SIG-M5 (cell line): ENCODE data around the gene KRT72.

Source experiments
- DNase-seq: peaks from one replicate; lab custom pipeline; 2025; lab: John Stamatoyannopoulos, UW

The KRT72 gene

DNA sequence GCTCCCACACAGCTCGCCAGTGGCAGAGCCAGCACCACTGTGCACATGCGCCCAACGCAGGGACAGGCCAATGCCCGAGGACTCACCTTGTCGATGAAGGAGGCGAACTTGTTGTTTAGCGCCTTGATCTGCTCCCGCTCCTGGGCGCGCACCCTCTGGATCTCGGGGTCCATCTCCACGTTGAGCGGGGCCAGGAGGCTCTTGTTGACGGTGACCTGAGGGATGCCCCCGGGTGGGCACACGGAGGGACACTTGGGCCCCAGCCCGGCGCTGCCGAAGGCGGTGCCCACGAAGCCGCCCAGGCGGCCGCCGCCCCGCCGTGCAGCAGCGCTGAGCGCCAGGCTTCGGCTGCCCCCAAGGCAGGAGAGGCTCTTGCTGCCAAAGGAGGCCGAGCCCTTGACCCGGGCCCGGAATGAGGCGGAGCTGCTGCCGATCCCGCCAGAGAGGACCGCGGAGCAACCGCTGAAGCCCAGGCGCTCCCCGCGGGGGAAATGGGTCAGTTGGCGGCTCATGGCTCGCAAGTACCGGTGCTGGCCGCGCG lies at the start of gene KRT72:
KRT72 (minus strand) TSS at position 523 of the 541 bp plus-strand sequence; CDS start at position 512, 11 bp downstream.
- DNase-seq = no peak

DNA sequence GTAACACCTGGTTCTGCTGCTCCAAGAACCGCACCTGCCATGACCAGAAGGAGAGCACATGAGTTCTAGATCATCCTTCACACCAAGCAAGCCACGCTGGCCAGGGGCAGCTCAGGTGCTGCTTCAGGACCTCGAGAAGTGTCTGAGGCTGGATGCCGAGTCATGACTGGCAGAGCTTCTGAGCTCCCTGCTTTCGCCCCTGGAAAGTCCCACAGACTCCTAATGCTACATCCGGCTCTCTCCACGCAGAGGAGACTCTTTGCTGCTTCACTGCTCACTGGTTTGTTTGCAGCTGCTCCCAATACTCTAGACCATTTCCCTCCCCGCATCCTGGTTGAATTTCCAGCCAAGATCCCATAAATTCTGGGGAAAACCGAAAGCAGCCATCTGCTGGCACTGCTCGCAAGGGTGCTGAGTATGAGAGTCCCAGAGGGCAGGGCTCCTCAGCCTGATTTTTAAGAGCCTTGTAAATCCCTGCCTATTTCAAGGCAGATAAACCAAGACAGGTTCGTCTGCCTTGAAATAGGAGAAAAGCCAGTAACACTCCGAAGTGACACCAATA lies 49.3 kb upstream of the KRT72 start:
- DNase-seq = no peak

DNA sequence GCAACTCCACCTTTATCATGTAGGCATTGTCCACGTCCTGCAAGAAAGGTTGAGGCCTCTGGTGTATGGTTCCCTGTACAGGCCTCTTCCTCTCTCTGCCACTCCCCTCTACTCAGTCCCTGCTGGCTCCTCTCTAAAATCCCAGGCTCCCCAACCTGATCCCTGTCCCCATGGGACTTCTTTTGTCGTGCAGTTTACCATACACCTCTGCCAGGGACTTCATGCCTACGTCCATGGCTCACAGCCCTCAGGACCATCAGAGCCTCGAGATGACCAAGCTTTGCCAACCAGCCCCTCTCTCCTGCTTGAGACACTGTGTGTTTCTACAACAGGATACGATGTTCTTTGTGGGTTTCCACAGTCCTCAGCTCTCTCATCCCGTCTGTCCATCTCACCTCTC lies 47.8 kb upstream of the KRT72 start:
- no peak for DNase-seq

DNA sequence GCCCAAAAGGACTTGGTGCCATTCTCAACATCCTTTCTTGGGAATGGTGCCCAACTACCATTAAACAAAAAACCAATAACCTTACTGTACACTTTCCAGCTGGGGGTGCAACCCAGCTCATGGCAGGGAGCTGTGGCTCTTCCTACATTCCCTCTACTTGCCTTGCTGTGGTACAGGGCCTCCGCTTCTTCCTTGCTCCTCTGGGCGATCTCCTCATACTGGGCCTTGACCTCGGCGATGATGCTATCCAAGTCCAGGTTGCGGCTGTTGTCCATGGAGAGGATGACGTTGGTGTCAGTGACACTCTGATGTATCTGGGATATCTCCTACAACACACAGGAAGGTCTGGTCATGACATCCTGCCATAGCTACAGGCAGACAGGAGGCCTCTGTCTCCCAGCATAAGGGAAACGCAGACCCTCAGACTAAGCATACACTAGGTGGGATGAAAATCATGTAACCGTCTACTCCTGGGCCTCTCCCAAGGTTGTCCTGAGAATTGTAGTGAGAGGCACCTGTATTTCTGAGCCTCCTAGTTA lies 46.8 kb upstream of the KRT72 start:
- DNase-seq = no peak

DNA sequence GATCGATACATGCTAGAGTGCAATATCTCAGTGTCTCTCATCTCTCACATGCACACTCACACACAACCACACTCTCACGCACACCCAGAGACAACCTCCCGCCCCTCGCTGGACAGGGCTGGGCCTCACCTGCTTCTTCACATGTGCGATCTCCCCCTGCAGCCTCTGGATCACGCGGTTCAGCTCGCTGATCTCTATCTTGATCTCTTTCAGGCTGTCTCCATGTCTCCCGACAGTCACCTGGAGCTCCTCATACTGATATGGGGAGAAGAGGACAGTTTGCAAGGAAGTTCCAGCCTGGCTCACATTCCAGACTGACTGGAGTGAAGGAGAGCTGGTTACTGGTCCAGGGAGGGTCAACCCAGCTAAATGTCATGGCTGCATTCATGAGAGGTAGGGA lies 46.3 kb upstream of the KRT72 start:
- no peak for DNase-seq

DNA sequence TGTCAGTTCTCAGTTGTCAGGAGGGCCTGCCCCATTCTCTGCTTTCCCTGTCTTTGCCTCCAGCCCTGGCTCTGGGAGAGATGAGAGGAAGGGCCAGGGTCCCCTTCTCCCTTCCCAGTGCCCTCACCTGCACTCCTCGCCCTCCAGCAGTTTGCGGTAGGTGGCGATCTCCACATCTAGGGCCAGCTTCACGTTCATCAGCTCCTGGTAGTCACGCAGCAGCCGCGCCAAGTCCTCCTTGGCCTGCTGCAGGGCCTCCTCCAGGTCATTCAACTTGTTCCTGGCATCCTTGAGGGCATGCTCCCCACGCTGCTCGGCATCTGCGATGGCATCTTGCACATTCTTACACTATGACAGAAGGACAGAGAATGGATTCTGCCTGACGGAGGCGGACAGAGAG lies 45.4 kb upstream of the KRT72 start:
- DNase-seq = no peak

DNA sequence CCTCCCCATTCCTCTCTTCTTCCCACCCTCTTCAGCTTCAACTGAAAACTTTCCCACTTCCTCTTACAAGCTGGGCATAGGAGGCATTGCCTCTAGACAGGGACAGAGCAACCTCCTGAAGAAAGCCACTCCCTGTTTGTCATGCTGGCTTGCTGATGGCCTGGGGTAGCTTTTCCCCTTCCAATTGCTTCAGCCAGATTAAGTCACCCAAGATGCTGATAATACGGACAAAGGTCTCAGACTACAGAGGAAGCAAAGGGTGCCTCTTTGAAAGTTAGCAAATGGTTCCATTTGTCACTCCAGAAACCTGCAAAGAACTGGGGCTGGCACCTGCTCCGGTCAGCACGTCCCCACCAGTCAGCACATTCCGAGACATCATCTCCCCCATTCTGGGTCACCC lies 44.7 kb upstream of the KRT72 start:
- no peak for DNase-seq

DNA sequence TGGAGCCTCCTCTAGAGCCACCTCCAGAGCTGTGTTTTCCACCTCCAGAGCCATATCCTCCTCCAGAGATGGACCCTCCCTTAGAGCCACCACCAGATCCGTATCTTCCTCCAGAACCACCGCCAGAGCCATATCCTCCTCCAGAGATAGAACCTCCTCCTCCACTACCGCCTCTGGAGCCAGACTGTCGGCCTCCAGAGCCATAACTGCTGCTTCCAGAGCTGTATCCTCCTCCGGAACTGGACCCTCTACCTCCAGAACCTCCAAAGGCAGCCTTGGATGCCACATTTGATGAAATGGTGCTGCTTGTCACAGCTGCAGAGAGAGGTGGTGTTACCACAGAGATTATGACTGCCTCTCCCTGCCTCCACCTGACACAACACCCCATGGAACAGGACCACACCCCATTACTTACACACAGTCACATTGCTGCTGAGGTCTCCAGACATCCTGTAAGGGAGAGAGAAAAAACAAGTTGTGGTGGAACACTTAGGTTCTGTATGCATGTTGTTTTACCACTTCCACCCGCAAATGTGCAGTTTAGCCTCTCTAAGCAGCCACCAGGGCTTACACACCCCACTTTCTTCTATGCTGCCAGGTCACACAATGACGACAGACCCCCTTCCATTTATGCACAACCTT lies 44.0 kb upstream of the KRT72 start:
- DNase-seq = no peak

DNA sequence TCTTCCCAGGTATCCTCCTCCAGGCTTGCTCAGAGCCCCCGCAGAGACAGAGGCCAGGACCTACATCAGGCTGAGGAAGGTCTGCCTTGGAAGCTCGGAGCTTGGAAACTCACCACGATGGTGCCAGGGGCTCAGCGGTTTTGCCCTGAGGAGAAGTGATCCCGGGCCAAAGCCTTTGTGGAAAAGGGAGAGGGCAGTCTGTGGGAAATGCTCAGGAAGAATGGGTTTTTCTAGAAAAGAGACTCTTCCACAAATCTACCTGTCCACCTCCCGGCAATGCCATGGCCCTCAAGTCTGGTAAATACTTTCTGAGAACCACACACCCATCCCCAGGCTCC lies 42.8 kb upstream of the KRT72 start:
- no peak for DNase-seq

DNA sequence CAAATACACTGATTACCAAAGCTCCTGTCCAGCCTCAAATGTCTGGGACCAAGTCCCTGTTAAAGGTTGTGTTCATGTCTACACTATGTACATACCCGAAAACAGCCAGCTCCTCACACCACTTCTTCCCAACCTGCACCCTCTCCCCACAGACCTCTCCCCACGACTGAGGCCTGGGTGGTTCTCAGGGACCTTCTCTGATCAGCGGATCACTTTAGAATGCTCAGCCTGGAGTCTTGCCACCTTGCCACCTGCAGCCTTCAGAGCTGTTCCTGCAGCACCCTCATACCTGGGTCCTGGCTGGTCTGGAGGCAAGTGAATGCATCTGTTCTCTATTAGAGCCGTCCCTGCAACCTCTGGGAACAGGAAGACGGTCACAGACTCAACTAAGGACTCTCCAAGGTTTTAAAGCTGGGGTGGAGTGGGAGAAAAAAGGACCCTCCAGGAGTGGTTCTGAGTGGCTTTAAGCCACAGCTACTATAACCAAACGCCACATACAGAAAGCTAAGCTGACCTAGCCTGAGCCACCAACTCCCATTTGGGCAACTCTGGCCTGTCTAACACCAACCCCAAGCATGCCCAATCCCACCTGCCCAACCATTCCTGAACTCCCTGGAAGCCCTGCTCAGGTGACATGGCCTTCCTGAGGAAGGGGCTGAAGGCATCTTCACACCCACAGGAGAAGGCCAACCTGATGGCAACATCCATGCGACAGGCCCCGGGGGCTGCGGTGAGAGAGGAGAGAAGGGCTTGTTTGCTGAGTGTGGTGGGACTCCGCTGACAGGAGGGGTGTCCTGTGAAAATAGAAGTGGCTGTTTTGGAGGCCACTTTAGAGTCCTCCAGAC lies 42.2 kb upstream of the KRT72 start:
- DNase-seq = no peak

DNA sequence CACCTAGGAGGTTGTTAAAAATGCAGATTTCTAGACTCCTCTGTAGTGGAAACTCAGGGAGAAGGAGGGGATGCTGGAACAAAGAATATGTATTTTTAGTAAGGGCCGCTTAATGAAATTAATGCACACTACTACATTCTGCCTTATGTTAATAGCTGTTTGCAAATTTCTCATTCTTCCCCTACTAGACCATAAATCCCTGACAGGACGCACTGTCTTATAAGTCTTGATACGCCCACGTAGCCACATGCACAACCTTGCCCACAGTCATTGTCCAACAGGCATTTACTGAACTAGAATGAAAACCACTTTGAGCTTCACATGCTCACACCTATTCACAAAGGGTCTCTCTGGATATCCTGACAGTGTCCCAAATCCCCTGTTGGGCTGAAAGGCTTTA lies 40.2 kb upstream of the KRT72 start:
- no peak for DNase-seq

DNA sequence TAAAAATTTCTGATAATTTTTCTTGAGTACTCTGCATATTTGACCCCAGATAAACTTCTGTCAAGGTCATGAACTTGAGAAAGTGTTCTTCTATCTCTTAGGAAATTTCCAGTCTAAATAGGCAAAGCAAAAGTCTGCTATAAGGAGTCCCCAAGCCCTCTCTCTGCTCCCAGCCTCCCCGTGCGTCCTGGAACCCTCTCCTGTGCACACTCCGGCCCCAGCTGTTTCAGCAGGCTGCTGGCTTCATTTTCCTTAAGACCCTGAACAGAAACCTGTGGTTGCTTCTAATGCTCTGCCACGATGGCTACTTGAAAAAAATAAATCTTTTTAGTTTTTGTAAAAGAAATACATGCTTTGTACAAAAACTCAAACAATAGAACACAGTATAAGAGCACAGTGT lies 36.0 kb upstream of the KRT72 start:
- DNase-seq = no peak

DNA sequence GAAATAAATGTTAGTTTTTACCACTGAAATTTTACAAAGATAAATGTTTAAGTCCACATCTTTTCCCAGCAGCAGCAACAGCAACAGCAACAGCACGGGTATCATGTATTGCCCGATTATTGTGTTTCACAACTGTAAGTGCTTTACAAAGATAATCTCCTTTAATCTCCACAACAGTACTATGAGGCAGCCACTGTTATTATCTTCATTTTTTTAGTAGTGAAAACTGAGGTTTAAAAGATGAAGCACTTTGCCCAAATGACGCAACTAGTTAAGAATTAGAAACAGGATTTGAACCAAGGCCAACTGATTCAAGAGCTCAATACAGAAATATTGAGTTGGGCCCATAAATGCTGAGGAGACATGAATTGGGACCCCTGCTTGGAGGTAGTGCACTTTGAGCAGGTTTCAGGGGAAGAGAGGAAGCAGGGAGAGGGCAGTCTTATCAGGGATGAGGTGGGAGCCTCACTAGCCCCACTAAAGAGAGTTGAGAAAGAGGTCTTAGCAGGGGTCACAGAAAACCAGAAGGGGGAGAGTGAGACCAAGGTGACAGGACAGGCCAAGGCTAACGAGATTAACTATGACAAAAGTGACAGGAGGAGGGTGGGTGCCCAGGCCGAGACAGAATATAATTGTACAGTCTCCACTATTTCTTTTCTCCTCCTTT lies 35.5 kb upstream of the KRT72 start:
- DNase-seq = no peak

DNA sequence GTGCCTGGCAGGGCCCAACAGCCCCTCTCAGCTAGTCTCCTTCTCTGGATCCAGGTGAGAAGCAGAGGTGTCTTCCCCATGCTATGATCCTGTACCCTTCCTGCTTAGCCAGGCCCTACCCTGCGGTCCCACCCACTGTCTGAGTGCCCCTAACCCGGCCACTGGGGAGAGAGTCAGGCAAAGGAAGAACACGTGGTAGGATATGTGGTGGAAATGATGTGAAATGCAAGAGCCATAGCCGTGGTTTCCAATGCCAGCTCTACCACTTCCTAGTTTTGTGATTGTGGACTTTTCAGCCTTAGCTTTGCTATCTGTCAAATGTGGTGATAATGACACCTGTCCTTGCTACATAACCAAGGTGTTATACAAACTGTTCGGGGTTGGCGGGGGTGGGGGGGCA lies 34.9 kb upstream of the KRT72 start:
- DNase-seq = no peak

DNA sequence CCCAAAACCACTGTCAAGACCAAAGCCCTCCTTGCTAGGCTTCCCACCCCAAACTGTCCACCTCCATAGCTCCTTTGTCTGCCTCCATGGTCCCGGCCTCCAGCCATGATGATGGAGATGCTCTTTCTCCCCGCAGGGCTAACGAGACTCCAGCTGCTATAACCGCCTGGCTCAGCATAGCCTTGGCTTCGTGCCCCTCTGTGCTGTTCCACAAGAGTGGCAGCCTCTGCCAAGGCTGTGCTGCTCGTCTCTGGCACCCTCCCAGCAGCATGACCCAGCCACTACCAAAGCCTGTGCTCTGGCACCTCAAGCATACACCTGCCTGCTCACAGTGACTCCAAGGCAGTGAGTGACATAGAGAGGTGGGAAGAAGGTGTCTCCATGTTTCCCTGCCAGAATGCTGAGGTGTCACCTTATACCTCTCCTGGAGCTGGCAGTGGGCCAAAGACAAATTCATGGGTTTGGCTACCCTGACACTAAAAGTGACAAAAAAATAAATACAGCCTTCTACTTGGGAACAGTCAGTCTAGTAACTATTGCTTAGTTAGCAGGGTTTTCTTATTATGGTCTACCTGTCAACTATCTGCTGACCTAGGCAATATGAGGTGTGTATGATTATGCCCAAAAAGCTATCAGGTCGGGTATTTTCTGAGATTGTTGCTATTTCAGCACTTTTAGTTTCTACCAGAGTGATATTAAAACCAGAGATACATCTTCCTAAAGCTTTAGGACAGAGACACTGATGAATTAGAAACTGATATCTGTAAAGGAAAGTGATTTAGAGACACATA lies 33.2 kb upstream of the KRT72 start:
- no peak for DNase-seq

DNA sequence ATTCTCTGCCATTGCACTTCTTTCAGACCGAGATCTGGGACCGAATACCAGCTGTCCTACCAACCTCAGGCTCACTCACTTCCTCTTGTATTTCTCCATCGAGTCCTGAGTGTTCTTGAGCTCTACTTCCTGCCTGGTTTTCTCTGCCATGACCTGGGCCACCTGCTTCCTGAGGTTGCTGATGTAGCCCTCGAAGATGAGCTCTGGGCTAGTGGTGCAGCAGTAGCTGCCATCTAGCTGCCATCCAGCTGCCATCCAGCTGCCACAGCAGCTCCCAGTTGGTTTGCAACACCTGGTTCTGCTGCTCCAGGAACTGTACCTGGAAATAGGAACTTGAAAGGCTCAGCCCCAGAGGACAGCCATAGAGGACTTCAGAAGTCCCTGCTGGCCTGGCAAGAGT lies 32.1 kb upstream of the KRT72 start:
- DNase-seq = no peak

DNA sequence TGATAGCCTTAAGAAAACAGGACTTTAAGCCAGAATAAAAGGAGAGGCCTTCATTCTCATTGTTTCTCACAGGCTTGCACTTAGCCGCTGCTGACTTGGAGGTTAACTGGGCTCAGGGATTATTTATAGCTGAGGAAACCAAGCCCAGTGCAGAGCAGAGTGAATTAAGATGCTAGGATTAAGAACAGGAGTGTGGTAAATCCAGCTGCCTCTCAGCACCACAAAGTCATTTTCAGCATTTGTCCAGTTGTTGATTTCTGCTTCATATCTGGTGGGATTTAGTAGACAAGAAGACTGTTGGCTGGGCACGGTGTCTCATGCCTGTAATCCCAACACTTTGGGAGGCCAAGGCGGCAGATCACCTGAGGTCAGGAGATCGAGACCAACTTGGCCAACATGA lies 31.4 kb upstream of the KRT72 start:
- no peak for DNase-seq

DNA sequence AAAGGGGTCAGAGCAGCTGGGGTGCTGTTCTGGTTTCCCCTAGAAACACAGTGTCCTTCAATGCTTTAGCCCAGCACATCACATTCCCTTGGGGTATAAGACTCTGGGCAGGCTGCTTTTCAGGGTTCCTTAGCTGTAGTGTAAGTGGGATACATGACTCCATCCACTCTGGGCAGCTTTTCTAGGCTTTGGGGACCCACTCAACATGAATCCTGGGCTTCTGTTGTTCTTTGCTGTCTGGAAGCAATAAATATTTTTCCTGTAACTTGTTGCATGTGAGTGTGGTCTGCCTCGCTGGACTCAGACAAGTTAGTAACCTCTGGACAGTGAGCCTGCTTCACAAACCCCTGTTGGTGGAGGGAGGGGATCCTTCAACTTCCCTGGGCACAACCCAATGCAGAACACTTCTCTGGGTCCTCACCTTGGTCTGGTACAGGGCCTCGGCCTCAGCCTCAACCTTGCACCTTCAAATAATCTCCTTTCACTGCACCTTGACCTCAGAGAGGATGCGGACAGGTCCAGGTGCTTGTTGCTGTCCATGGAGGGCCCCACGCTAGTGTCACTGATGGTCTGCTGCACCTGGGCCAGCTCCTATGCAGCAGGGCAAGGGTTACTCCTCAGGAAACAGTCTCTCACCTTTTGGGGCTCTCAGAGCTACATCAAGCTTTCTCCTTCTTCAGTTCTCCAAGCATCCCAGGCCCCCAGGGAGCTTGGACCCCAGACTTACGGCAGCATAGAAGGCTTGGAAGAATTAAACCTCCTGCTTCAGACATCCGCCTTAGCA lies 30.6 kb upstream of the KRT72 start:
- no peak for DNase-seq

DNA sequence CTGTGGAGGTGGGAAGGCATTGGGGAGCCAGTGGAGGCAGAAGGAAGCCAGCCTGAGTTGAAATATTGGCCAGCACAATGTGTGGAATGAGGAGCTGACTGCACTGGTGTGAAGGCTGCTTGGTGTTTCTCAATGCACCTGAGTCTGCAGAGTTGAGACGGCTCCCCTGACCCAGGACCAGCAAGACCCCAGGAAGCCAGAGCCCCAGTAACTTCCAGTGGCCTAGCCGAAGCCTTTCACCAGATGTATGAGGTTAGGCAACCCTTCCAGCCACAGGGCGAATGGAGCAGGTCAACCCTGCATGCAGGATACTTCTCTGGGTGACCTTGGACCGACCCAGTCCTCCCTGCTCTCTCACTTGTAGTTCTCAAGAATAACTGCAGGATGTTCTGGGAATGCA lies 30.0 kb upstream of the KRT72 start:
- no peak for DNase-seq

DNA sequence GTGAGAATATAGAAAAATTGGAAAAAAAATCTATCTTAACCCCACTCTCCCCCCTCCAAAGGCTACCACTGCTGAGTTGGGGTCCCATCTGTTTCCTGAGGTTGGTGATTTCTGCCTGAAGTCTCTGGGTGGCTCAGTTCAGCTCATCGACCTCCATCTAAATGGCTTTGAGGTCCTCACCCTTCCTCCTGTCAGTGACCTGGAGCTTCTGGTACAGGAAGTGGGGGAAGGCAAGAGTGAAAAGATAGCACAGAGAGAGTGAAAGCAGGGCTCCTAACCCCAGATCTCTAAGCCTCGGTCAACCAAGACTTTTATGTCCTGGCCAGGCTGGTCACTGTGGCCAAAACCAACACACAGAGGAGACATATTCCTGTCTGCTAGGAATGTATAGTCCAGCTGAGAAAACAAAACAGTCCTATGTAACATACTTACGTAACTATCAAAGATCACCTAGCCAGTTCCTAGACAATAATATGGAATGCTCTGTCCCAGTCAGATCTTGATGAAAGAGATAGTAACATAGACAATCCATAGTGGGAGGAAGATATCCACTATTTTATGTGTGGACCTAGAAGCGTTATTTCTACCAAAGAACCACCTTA lies 29.4 kb upstream of the KRT72 start:
- DNase-seq = no peak
